A673 (cell line): Measurements from ENCODE around the gene CLMP.

Experiments used
- EZH2 ChIP-seq: fragments of 200-600 bp; sonication (generic); IDR thresholded peaks from 2 replicates; pipeline ENCODE4 v1.6.1; 2017; ENCODE audit warnings: borderline replicate concordance, low read depth, mild to moderate bottlenecking, mixed read lengths, antibody characterized with exemption, low read length; ENCODE audit not compliant: poor library complexity, severe bottlenecking
- TF ChIP-seq, protein P1 (sequence below): fragments of 300-800, 200-600 bp; sonication (generic); conservative IDR thresholded peaks from 2 replicates; pipeline ENCODE4 v1.5.1; 2017; ENCODE audit warnings: low read depth, mild to moderate bottlenecking, antibody characterized with exemption, low read length, moderate library complexity, mixed read lengths

DNA sequence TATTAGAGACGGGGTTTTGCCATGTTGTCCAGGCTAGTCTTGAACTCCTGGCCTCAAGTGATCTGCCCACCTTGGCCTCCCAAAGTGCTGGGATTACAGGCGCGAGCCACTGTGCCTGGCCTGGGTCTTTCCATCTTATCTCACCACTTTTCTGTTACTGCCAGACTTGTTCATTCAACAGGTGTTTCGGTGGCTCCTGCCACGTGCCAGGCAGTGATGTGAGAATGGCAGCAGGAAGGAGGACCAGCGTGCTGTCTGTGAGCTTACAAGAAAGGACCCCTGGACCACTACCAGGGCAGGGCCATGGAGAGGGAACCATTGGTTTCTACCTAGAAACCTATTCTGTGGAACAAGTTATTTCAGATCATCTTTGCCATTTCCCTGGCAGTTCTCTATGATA is 44.2 kb downstream of the CLMP start:
- TF ChIP-seq, protein P1, sequence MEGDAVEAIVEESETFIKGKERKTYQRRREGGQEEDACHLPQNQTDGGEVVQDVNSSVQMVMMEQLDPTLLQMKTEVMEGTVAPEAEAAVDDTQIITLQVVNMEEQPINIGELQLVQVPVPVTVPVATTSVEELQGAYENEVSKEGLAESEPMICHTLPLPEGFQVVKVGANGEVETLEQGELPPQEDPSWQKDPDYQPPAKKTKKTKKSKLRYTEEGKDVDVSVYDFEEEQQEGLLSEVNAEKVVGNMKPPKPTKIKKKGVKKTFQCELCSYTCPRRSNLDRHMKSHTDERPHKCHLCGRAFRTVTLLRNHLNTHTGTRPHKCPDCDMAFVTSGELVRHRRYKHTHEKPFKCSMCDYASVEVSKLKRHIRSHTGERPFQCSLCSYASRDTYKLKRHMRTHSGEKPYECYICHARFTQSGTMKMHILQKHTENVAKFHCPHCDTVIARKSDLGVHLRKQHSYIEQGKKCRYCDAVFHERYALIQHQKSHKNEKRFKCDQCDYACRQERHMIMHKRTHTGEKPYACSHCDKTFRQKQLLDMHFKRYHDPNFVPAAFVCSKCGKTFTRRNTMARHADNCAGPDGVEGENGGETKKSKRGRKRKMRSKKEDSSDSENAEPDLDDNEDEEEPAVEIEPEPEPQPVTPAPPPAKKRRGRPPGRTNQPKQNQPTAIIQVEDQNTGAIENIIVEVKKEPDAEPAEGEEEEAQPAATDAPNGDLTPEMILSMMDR: no peak
- no peak for TF ChIP-seq EZH2
